ENCODE measurements around the gene SMPDL3B.

The SMPDL3B gene

GRCh38 chr1:27955076-27955475 is 20.3 kb downstream of the SMPDL3B start:
- H3K4me3 Mint-ChIP-seq: no peak overlapping the region
- peaks cover under 1% of the 10 kb centered on the region for H3K4me1 Mint-ChIP-seq
- no peaks in the 10 kb centered on the region for H3K9me3 Mint-ChIP-seq
- no peak for ATAC-seq
- H3K27me3 Mint-ChIP-seq: peaks cover 7% of the 10 kb centered on the region
- H3K36me3 Mint-ChIP-seq: no peaks in the 10 kb centered on the region
- H3K27ac Mint-ChIP-seq: no peak overlapping the region

GRCh38 chr1:27956761-27957160 is 22.0 kb downstream of the SMPDL3B start:
- Mint-ChIP-seq H3K27me3 (peaks cover 7% of the 10 kb centered on the region), H3K27ac (peak overlapping the region; percentile 31), H3K9me3 (no peaks in the 10 kb centered on the region), H3K36me3 (no peaks in the 10 kb centered on the region), H3K4me1 (peaks cover 17% of the 10 kb centered on the region), H3K4me3 (no peak overlapping the region)
- ATAC-seq: no peak

- no peak for ATAC-seq
- Mint-ChIP-seq H3K9me3 (no peaks in the 10 kb centered on the region), H3K36me3 (no peaks in the 10 kb centered on the region), H3K27ac (no peak overlapping the region), H3K4me1 (peaks cover 21% of the 10 kb centered on the region), H3K4me3 (no peak overlapping the region), H3K27me3 (peaks cover 7% of the 10 kb centered on the region)
Observed at GRCh38 chr1:27957655-27958054, 22.9 kb downstream of the SMPDL3B start.

- peaks cover 7% of the 10 kb centered on the region for H3K27me3 Mint-ChIP-seq
- no peak overlapping the region for H3K27ac Mint-ChIP-seq
- H3K4me3 Mint-ChIP-seq: no peak overlapping the region
- no peak for ATAC-seq
- H3K36me3 Mint-ChIP-seq: peaks cover 5% of the 10 kb centered on the region
- peaks cover 21% of the 10 kb centered on the region for H3K4me1 Mint-ChIP-seq
- no peaks in the 10 kb centered on the region for H3K9me3 Mint-ChIP-seq
Observed at GRCh38 chr1:27958513-27958912, 23.7 kb downstream of the SMPDL3B start.

- H3K4me1 Mint-ChIP-seq: peaks cover 21% of the 10 kb centered on the region
- peaks cover 4% of the 10 kb centered on the region for H3K27me3 Mint-ChIP-seq
- H3K27ac Mint-ChIP-seq: peak within 1 kb of the TSS; percentile 82
- H3K4me3 Mint-ChIP-seq: peak within 1 kb of the TSS; percentile 88
- no peaks in the 10 kb centered on the region for H3K9me3 Mint-ChIP-seq
- peak; percentile 99 for ATAC-seq
- peaks cover 13% of the 10 kb centered on the region for H3K36me3 Mint-ChIP-seq
Observed at GRCh38 chr1:27959792-27960603, 25.2 kb downstream of the SMPDL3B start, which contains the start of gene XKR8. Gene XKR8, plus strand, starts transcription at chr1:27959973. Its CDS starts 97 bp downstream, at chr1:27960070.

- H3K9me3 Mint-ChIP-seq: no peaks in the 10 kb centered on the region
- peaks cover 18% of the 10 kb centered on the region for H3K36me3 Mint-ChIP-seq
- H3K27me3 Mint-ChIP-seq: no peaks in the 10 kb centered on the region
- ATAC-seq: no peak
- H3K4me1 Mint-ChIP-seq: peaks cover 21% of the 10 kb centered on the region
- peak overlapping the region; percentile 82 for H3K27ac Mint-ChIP-seq
- peak overlapping the region; percentile 88 for H3K4me3 Mint-ChIP-seq
Observed at GRCh38 chr1:27960762-27961645, 26.2 kb downstream of the SMPDL3B start.

GRCh38 chr1:27961646-27962221 is 26.9 kb downstream of the SMPDL3B start:
- Mint-ChIP-seq H3K4me3 (peak overlapping the region; percentile 31), H3K9me3 (no peaks in the 10 kb centered on the region), H3K27me3 (no peaks in the 10 kb centered on the region), H3K27ac (peak overlapping the region; percentile 82), H3K4me1 (peaks cover 21% of the 10 kb centered on the region), H3K36me3 (peaks cover 22% of the 10 kb centered on the region)
- no peak for ATAC-seq

- peaks cover 21% of the 10 kb centered on the region for H3K4me1 Mint-ChIP-seq
- no peaks in the 10 kb centered on the region for H3K9me3 Mint-ChIP-seq
- ATAC-seq: no peak
- H3K27me3 Mint-ChIP-seq: no peaks in the 10 kb centered on the region
- H3K27ac Mint-ChIP-seq: no peak overlapping the region
- H3K4me3 Mint-ChIP-seq: no peak overlapping the region
- H3K36me3 Mint-ChIP-seq: peaks cover 35% of the 10 kb centered on the region
Observed at GRCh38 chr1:27963393-27963792, 28.6 kb downstream of the SMPDL3B start.

- no peaks in the 10 kb centered on the region for H3K9me3 Mint-ChIP-seq
- peaks cover 39% of the 10 kb centered on the region for H3K36me3 Mint-ChIP-seq
- no peak for ATAC-seq
- peaks cover 13% of the 10 kb centered on the region for H3K4me1 Mint-ChIP-seq
- no peaks in the 10 kb centered on the region for H3K27me3 Mint-ChIP-seq
- H3K4me3 Mint-ChIP-seq: no peak overlapping the region
- H3K27ac Mint-ChIP-seq: no peak overlapping the region
Observed at GRCh38 chr1:27966402-27967105, 31.8 kb downstream of the SMPDL3B start.

- Mint-ChIP-seq H3K27me3 (no peaks in the 10 kb centered on the region), H3K9me3 (no peaks in the 10 kb centered on the region), H3K27ac (peak overlapping the region; percentile 4), H3K4me3 (no peak overlapping the region), H3K4me1 (peaks cover 7% of the 10 kb centered on the region), H3K36me3 (peaks cover 39% of the 10 kb centered on the region)
- no peak for ATAC-seq
Observed at GRCh38 chr1:27967106-27967883, 32.5 kb downstream of the SMPDL3B start.

GRCh38 chr1:27967884-27968466 is 33.2 kb downstream of the SMPDL3B start:
- H3K9me3 Mint-ChIP-seq: no peaks in the 10 kb centered on the region
- peaks cover 7% of the 10 kb centered on the region for H3K4me1 Mint-ChIP-seq
- no peaks in the 10 kb centered on the region for H3K27me3 Mint-ChIP-seq
- no peak for ATAC-seq
- H3K36me3 Mint-ChIP-seq: peaks cover 39% of the 10 kb centered on the region
- H3K4me3 Mint-ChIP-seq: no peak overlapping the region
- H3K27ac Mint-ChIP-seq: peak overlapping the region; percentile 4

GRCh38 chr1:27968692-27969091 is 33.9 kb downstream of the SMPDL3B start:
- ATAC-seq: no peak
- H3K4me3 Mint-ChIP-seq: no peak overlapping the region
- H3K36me3 Mint-ChIP-seq: peaks cover 40% of the 10 kb centered on the region
- H3K27ac Mint-ChIP-seq: peak overlapping the region; percentile 4
- no peaks in the 10 kb centered on the region for H3K9me3 Mint-ChIP-seq
- H3K4me1 Mint-ChIP-seq: peaks cover 7% of the 10 kb centered on the region
- H3K27me3 Mint-ChIP-seq: no peaks in the 10 kb centered on the region

GRCh38 chr1:27970401-27970800 is 35.6 kb downstream of the SMPDL3B start:
- Mint-ChIP-seq H3K27me3 (no peaks in the 10 kb centered on the region), H3K9me3 (no peaks in the 10 kb centered on the region), H3K36me3 (peaks cover 28% of the 10 kb centered on the region), H3K4me3 (no peak overlapping the region), H3K4me1 (peaks cover 7% of the 10 kb centered on the region), H3K27ac (no peak overlapping the region)
- no peak for ATAC-seq

GRCh38 chr1:27971674-27972073 is 36.9 kb downstream of the SMPDL3B start:
- peaks cover 24% of the 10 kb centered on the region for H3K36me3 Mint-ChIP-seq
- no peaks in the 10 kb centered on the region for H3K27me3 Mint-ChIP-seq
- peaks cover 7% of the 10 kb centered on the region for H3K4me1 Mint-ChIP-seq
- H3K4me3 Mint-ChIP-seq: no peak overlapping the region
- H3K9me3 Mint-ChIP-seq: no peaks in the 10 kb centered on the region
- ATAC-seq: no peak
- no peak overlapping the region for H3K27ac Mint-ChIP-seq

Data from stimulated activated memory B cell treated with anti-CD40 and anti-IgM and Interleukin-4, amounts not matched to agents 10 μg/mL and 1 μg/mL and 100 μg/mL, for 72 hours (primary cell).